B cell (primary cell): ENCODE results near the gene CEP170. TPM values are rescaled to one million over a fixed set of nuclear protein-coding genes. Genes with fewer than 3 reads are reported as not detected.

Source experiments
- ATAC-seq: fragments of 200-7000 bp; cut with Tn5 transposase; one replicate; pipeline ENCODE4 v1.10.0; 2021; ENCODE audit warnings: low read depth, mild to moderate bottlenecking, moderate number of reproducible peaks, moderate library complexity
- CTCF ChIA-PET: fragments of 350-600 bp; sonication (Branson Sonifier 250); formaldehyde crosslinking; loops from one replicate; lab custom pipeline; 2021; ENCODE audit warnings: antibody characterized with exemption, inconsistent platforms; lab: Charles Lee
- POLR2A ChIA-PET: fragments of 350-600 bp; sonication (Branson Sonifier 250); formaldehyde crosslinking; loops from one replicate; lab custom pipeline; 2021; ENCODE audit warnings: antibody characterized with exemption; lab: Charles Lee
- DNase-seq: peaks from one replicate; pipeline ENCODE4 v3.0.0; 2013
- H2AFZ ChIP-seq: 2 replicates; pipeline ENCODE4 v1.6.1; 2012; ENCODE audit warnings: mild to moderate bottlenecking, low read depth, low read length; ENCODE audit not compliant: insufficient read depth, poor library complexity, severe bottlenecking
- H3K27ac ChIP-seq, 2 donors: 1 replicate in 1 of 2; 2 replicates in 1 of 2; pipeline ENCODE4 v1.5.1; 2012 to 2013; ENCODE audit warnings: low read length in 2 of 2, mild to moderate bottlenecking in 2 of 2, moderate library complexity in 1 of 2
- H3K27me3 ChIP-seq, 4 experiments: fragments of 200-600 bp in 1 of 4; sonication (generic) in 1 of 4; replicated peaks in 1 of 4; 1 replicate in 2 of 4; 2 replicates in 2 of 4; pipeline versions ENCODE4 v1.6.1 to v1.7.0; 2013 to 2016; ENCODE audit warnings: low read length in 3 of 4, mild to moderate bottlenecking in 2 of 4, mixed read lengths in 1 of 4, moderate library complexity in 1 of 4; ENCODE audit not compliant: insufficient read depth in 4 of 4, control insufficient read depth in 3 of 4; ENCODE audit errors: control extremely low read depth in 1 of 4
- H3K36me3 ChIP-seq, 2 experiments: replicated peaks in 1 of 2; 1 replicate in 1 of 2; 2 replicates in 1 of 2; pipeline versions ENCODE4 v1.6.1 to v1.7.1; 2013; ENCODE audit warnings: low read length in 1 of 2; ENCODE audit not compliant: insufficient read depth in 2 of 2, control insufficient read depth in 1 of 2; ENCODE audit errors: control extremely low read depth in 1 of 2, extremely low read depth in 1 of 2
- H3K4me1 ChIP-seq, 2 donors: fragments of 200-600 bp in 1 of 2; sonication (generic) in 1 of 2; 1 replicate in 1 of 2; 2 replicates in 1 of 2; pipeline versions ENCODE4 v1.5.1 to v1.6.1; 2013 to 2017; ENCODE audit warnings: low read length in 2 of 2; ENCODE audit not compliant: control insufficient read depth in 2 of 2, insufficient read depth in 2 of 2
- H3K4me2 ChIP-seq: replicated peaks from 2 replicates; pipeline ENCODE3; 2012; ENCODE audit warnings: mild to moderate bottlenecking, low read depth, low read length; ENCODE audit not compliant: poor library complexity, severe bottlenecking
- H3K4me3 ChIP-seq, 5 experiments: fragments of 200-600 bp in 1 of 5; sonication (generic) in 1 of 5; 1 replicate in 3 of 5; 2 replicates in 2 of 5; pipeline versions ENCODE4 v1.5.1 to v1.7.0; 2011 to 2016; ENCODE audit warnings: low read length in 4 of 5, mild to moderate bottlenecking in 4 of 5, low read depth in 2 of 5, control low read depth in 1 of 5, moderate library complexity in 1 of 5; ENCODE audit not compliant: insufficient read depth in 1 of 5; ENCODE audit errors: control extremely low read depth in 1 of 5, extremely low read depth in 1 of 5
- H3K79me2 ChIP-seq: fragments of 200-600 bp; sonication (generic); one replicate; pipeline ENCODE4 v1.6.0; 2016; ENCODE audit warnings: low read length; ENCODE audit not compliant: control insufficient read depth, insufficient read depth
- H3K9ac ChIP-seq: fragments of 200-600 bp; sonication (generic); 2 replicates; pipeline ENCODE4 v1.6.1; 2017; ENCODE audit warnings: mild to moderate bottlenecking, low read length, moderate library complexity
- H3K9me3 ChIP-seq, 3 donors: one replicate each; pipeline versions ENCODE4 v1.6.1 to v1.7.1; 2013; ENCODE audit warnings: low read length in 2 of 3; ENCODE audit not compliant: control insufficient read depth in 2 of 3, insufficient read depth in 1 of 3; ENCODE audit errors: control extremely low read depth in 1 of 3
- H4K20me1 ChIP-seq: 2 replicates; pipeline ENCODE4 v1.6.0; 2012; ENCODE audit warnings: mild to moderate bottlenecking, low read length; ENCODE audit not compliant: insufficient read depth, control insufficient read depth, poor library complexity, severe bottlenecking
- H3K27ac Mint-ChIP-seq: one replicate; pipeline ENCODE4 v1.8.0; 2021; ENCODE audit warnings: mixed read lengths
- H3K27me3 Mint-ChIP-seq: one replicate; pipeline ENCODE4 v1.8.0; 2021; ENCODE audit warnings: mixed read lengths
- H3K4me1 Mint-ChIP-seq: one replicate; pipeline ENCODE4 v1.8.0; 2021; ENCODE audit warnings: mixed read lengths
- H3K4me3 Mint-ChIP-seq: one replicate; pipeline ENCODE4 v1.8.0; 2021; ENCODE audit warnings: mixed read lengths
- H3K9me3 Mint-ChIP-seq: one replicate; pipeline ENCODE4 v1.8.0; 2022; ENCODE audit warnings: mixed read lengths; ENCODE audit not compliant: insufficient read depth
- CTCF ChIP-seq: fragments of 200-600 bp; IDR thresholded peaks from one replicate; pipeline ENCODE4 v1.8.0; 2022; ENCODE audit warnings: antibody characterized with exemption, mild to moderate bottlenecking
- EZH2 ChIP-seq: IDR thresholded peaks from 2 replicates; pipeline ENCODE4 v1.6.1; 2012; ENCODE audit warnings: borderline replicate concordance, low read depth, mild to moderate bottlenecking, moderate library complexity, low read length; ENCODE audit not compliant: insufficient read depth, poor library complexity, severe bottlenecking
- WGBS: methylation state at CpG from one replicate; pipeline ENCODE4 v1.1.5; 2013; ENCODE audit warnings: missing lambda C conversion rate; ENCODE audit not compliant: insufficient coverage; 5-methylcytosine and 5-hydroxymethylcytosine counted together
- intact Hi-C: fragments of 100-400 bp; cut with micrococcal nuclease; formaldehyde crosslinking; loops from one replicate; pipeline ENCODE4 v1.10.0; 2022
- polyA plus RNA-seq: library from polyadenylated mRNA; depleted of rRNA; stranded (reverse); fragments of >200 nt; gene quantifications from 2 replicates; pipeline ENCODE4 v1.2.3, GENCODE V29; 2012
- total RNA-seq, 2 donors: library from RNA; stranded (reverse); fragments of 120-200 nt in 1 of 2; gene quantifications; 1 replicate in 1 of 2; 2 replicates in 1 of 2; pipeline versions ENCODE4 v1.2.3 to v1.2.4, GENCODE V29; 2013 to 2022

Gene CEP170
- total and polyA plus RNA-seq, 2 donors (not counting 1 experiment from before 2014, with no cell fraction given) = 27.3 to 145 TPM

DNA sequence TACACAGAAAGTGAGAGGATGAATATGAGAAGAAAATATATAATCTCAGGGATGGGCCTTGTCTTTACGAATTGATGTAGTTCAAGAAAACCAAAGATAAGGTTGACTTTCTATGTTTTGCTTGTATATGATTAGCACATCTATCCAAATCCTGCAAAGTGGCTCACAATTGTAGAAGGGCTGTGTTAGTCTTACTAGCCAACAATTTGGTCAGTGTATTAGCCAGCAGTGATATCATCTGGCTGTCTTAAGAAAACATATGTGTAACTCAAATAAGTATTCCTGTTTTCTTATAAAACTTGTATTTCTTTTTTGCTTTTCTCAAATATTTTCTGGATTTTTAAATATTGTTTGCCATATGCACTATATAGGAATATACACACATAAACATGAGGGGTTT is 6.3 kb upstream of the CEP170 start:
- POLR2A ChIA-PET = no interaction called here
- no peak for TF ChIP-seq EZH2
- no peak for TF ChIP-seq CTCF
- Histone ChIP-seq H3K27ac (no peak overlapping the region), H3K9ac (no peak overlapping the region), H3K4me1 (peaks cover 6 to 8% of the 10 kb centered on the region in 2 donors), H3K27me3 (no peaks in the 10 kb centered on the region), H3K9me3 (no peaks in the 10 kb centered on the region), H2AFZ (no peak overlapping the region), H4K20me1 (no peaks in the 10 kb centered on the region), H3K79me2 (peaks cover 93% of the 10 kb centered on the region), H3K4me2 (no peak overlapping the region), H3K36me3 (peaks cover 0 to 4% of the 10 kb centered on the region in 2 experiments), H3K4me3 (no peak overlapping the region)
- ATAC-seq = no peak
- H3K27me3 Mint-ChIP-seq = no peaks in the 10 kb centered on the region
- H3K27ac Mint-ChIP-seq = no peak overlapping the region
- no peak overlapping the region for H3K4me3 Mint-ChIP-seq
- intact Hi-C loops = no loop called here
- DNase-seq = no peak
- peaks cover 23% of the 10 kb centered on the region for H3K4me1 Mint-ChIP-seq
- H3K9me3 Mint-ChIP-seq = no peaks in the 10 kb centered on the region
- CTCF ChIA-PET = interaction anchor here (0.6 kb wide), 1 partner anchor 16 kb away, joined by 3 read pairs; no protein-coding TSS in a partner anchor
- no CpG with 5 or more reads among the region's 1 CpG for WGBS

DNA sequence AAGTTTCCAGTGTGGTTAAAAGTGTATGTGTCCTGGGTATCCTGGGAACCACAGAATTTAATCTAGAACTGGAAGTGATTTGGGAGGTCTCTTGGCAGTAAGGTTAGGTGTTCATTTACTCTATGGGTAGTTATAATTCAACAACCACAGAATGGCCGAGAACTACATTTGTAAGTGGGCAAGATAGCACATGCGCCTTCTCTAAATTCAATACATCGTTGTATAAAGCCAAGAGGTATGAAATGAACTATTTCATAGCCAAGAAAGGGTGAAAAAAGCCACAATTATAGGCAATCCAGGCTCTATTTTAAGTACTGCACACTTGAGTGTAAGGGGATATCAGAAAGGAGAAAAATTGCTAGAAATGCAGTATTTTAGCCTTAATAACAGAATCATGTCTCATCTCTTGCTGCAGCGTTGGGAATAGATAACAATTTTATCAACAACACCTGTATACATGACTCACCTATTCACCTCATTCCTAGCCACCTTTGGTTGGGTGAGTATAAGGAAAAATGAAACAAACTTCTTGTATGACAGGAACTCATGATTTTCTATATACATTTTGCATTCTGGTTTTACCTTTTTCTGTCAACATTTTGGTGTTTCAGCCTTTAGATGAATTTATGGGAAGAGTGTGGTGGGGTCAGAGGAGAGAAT is 5.3 kb upstream of the CEP170 start:
- Histone ChIP-seq H3K4me1 (peaks cover 8 to 10% of the 10 kb centered on the region in 2 donors), H4K20me1 (no peaks in the 10 kb centered on the region), H3K9me3 (no peaks in the 10 kb centered on the region), H3K9ac (no peak overlapping the region), H3K79me2 (peaks cover 86% of the 10 kb centered on the region), H3K36me3 (peaks cover 0 to 4% of the 10 kb centered on the region in 2 experiments), H3K4me3 (no peak overlapping the region), H3K27ac (no peak overlapping the region), H3K27me3 (no peaks in the 10 kb centered on the region), H3K4me2 (no peak overlapping the region), H2AFZ (no peak overlapping the region)
- no peak for ATAC-seq
- no peak for DNase-seq
- Mint-ChIP-seq H3K27ac (no peak overlapping the region), H3K4me1 (peaks cover 29% of the 10 kb centered on the region), H3K27me3 (no peaks in the 10 kb centered on the region), H3K9me3 (no peaks in the 10 kb centered on the region), H3K4me3 (no peak overlapping the region)
- CTCF ChIA-PET = no interaction called here
- intact Hi-C loops = no loop called here
- TF ChIP-seq EZH2 = no peak
- no peak for TF ChIP-seq CTCF
- no CpG with 5 or more reads among the region's 4 CpGs for WGBS
- POLR2A ChIA-PET = no interaction called here
